ENCODE measurements around the gene PRELID1.
"Not testable (repeated sequence)": the region's sequence is repeated elsewhere in the genome, so short reads cannot be mapped to it uniquely, and the experiment has no call there.

PRELID1 gene

GRCh38 chr5:177336603-177337494, 33.2 kb downstream of the PRELID1 start:
- DNase-seq: no peak

- DNase-seq: no peak
Observed at GRCh38 chr5:177338251-177339106, 34.9 kb downstream of the PRELID1 start.

GRCh38 chr5:177339107-177339638, 35.6 kb downstream of the PRELID1 start:
- DNase-seq: no peak

- not testable (repeated sequence) for DNase-seq
Observed at GRCh38 chr5:177343000-177343399, 39.4 kb downstream of the PRELID1 start.

GRCh38 chr5:177343777-177344176, 40.2 kb downstream of the PRELID1 start:
- no peak for DNase-seq

GRCh38 chr5:177344891-177345290, 41.3 kb downstream of the PRELID1 start:
- DNase-seq: no peak

- no peak for DNase-seq
Observed at GRCh38 chr5:177346820-177347219, 43.2 kb downstream of the PRELID1 start.

GRCh38 chr5:177347699-177348098, 44.1 kb downstream of the PRELID1 start:
- no peak for DNase-seq

GRCh38 chr5:177349362-177349647, 45.7 kb downstream of the PRELID1 start:
- DNase-seq: no peak

GRCh38 chr5:177349762-177350161, 46.2 kb downstream of the PRELID1 start:
- no peak for DNase-seq

GRCh38 chr5:177350776-177351391, 47.3 kb downstream of the PRELID1 start:
- DNase-seq: no peak

GRCh38 chr5:177351392-177352329, 48.1 kb downstream of the PRELID1 start, which contains the start of gene LMAN2:
Gene LMAN2, minus strand, starts transcription at chr5:177351668. Its CDS starts 21 bp downstream, at chr5:177351647.
- DNase-seq: peak; percentile 93 to 95

GRCh38 chr5:177353093-177353492, 49.5 kb downstream of the PRELID1 start:
- no peak for DNase-seq

GRCh38 chr5:177354256-177354655, 50.7 kb downstream of the PRELID1 start:
- no peak for DNase-seq

GRCh38 chr5:177354711-177355110, 51.1 kb downstream of the PRELID1 start:
- no peak for DNase-seq

- DNase-seq: no peak
Observed at GRCh38 chr5:177355162-177355867, 51.7 kb downstream of the PRELID1 start.

GRCh38 chr5:177355868-177356168, 52.2 kb downstream of the PRELID1 start:
- DNase-seq: no peak

Data from CD4-positive, alpha-beta T cell treated with Interleukin-4 for 1 hour (primary cell).